CD4-positive, CD25-positive, alpha-beta regulatory T cell (primary cell): ENCODE results near the gene H6PD. TPM values are rescaled to one million over a fixed set of nuclear protein-coding genes. Genes with fewer than 3 reads are reported as not detected.

Experiments
- ATAC-seq, 2 donors: fragments of 150-1000 bp; cut with Tn5 transposase; one replicate each; pipeline ENCODE4 v1.10.0; 2021; ENCODE audit warnings: low read depth in 2 of 2, moderate number of reproducible peaks in 2 of 2, moderate library complexity in 1 of 2
- DNase-seq, 3 donors: peaks; one replicate each; pipeline versions ENCODE4 v3.0.0 to v3.0.0-alpha.2; 2012 to 2022; ENCODE audit warnings: mixed read lengths in 1 of 3
- H3K27ac ChIP-seq: one replicate; pipeline ENCODE4 v1.7.0; 2013; ENCODE audit warnings: mild to moderate bottlenecking, low read length; ENCODE audit not compliant: insufficient read depth, poor library complexity, severe bottlenecking
- H3K27me3 ChIP-seq: one replicate; pipeline ENCODE4 v1.7.0; 2013; ENCODE audit warnings: low read length; ENCODE audit not compliant: control insufficient read depth, insufficient read depth
- H3K36me3 ChIP-seq: one replicate; pipeline ENCODE4 v1.7.0; 2013; ENCODE audit warnings: mild to moderate bottlenecking, low read length, moderate library complexity; ENCODE audit not compliant: control insufficient read depth, insufficient read depth
- H3K4me1 ChIP-seq: 2 replicates; pipeline ENCODE4 v1.7.0; 2013; ENCODE audit warnings: mild to moderate bottlenecking, low read length; ENCODE audit not compliant: insufficient read depth, control insufficient read depth, poor library complexity, severe bottlenecking
- H3K4me3 ChIP-seq: one replicate; pipeline ENCODE4 v1.7.0; 2013; ENCODE audit warnings: low read depth, mild to moderate bottlenecking, low read length, moderate library complexity
- H3K9me3 ChIP-seq, 2 experiments: 1 replicate in 1 of 2; 2 replicates in 1 of 2; pipeline ENCODE4 v1.7.0; 2013; ENCODE audit warnings: low read length in 2 of 2, mild to moderate bottlenecking in 1 of 2, moderate library complexity in 1 of 2; ENCODE audit not compliant: control insufficient read depth in 2 of 2
- H3K27ac Mint-ChIP-seq, 3 donors: one replicate each; pipeline ENCODE4 v1.8.0; 2020 to 2022; ENCODE audit warnings: mild to moderate bottlenecking in 3 of 3, mixed read lengths in 3 of 3, moderate library complexity in 2 of 3
- H3K27me3 Mint-ChIP-seq: one replicate; pipeline ENCODE4 v1.8.0; 2022; ENCODE audit warnings: mild to moderate bottlenecking, mixed read lengths
- H3K36me3 Mint-ChIP-seq: one replicate; pipeline ENCODE4 v1.8.0; 2020; ENCODE audit warnings: mixed read lengths
- H3K4me1 Mint-ChIP-seq, 4 donors: one replicate each; pipeline ENCODE4 v1.8.0; 2020 to 2022; ENCODE audit warnings: mixed read lengths in 4 of 4, mild to moderate bottlenecking in 1 of 4
- H3K4me3 Mint-ChIP-seq, 4 donors: one replicate each; pipeline ENCODE4 v1.8.0; 2020 to 2022; ENCODE audit warnings: mild to moderate bottlenecking in 4 of 4, mixed read lengths in 4 of 4, moderate library complexity in 3 of 4
- H3K9me3 Mint-ChIP-seq, 7 donors: one replicate each; pipeline ENCODE4 v1.8.0; 2020 to 2022; ENCODE audit warnings: mixed read lengths in 7 of 7, mild to moderate bottlenecking in 3 of 7, moderate library complexity in 2 of 7
- polyA plus RNA-seq, 4 donors: library from polyadenylated mRNA; unstranded; fragments of 300-500 nt; fragmentation: Illumina TruSeq; gene quantifications; one replicate each; pipeline ENCODE4 v1.2.3, GENCODE V29; 2021
- total RNA-seq: library from RNA; stranded (reverse); gene quantifications from one replicate; pipeline ENCODE4 v1.2.3, GENCODE V29; 2022

H6PD gene
- total and polyA plus RNA-seq, 5 donors from 2014 or later = 7.8 to 19.4 (median 8.9) TPM

GRCh38 chr1:9286556-9286955 lies 52.0 kb downstream of the H6PD start:
- Mint-ChIP-seq H3K36me3 (peaks cover 4% of the 10 kb centered on the region), H3K4me3 (peak overlapping the region in 1 of 4 donors; percentile 66), H3K27ac (no peak overlapping the region), H3K4me1 (peaks cover 16 to 61% (median 33%) of the 10 kb centered on the region in 4 donors), H3K27me3 (no peaks in the 10 kb centered on the region), H3K9me3 (peaks cover 3 to 21% (median 5%) of the 10 kb centered on the region in 7 donors)
- H3K9me3 ChIP-seq = peaks cover 9 to 10% of the 10 kb centered on the region in 2 experiments
- DNase-seq = peak in 1 of 3 donors; percentile 69
- peaks cover 43% of the 10 kb centered on the region for H3K4me1 ChIP-seq
- no peaks in the 10 kb centered on the region for H3K27me3 ChIP-seq
- no peak overlapping the region for H3K4me3 ChIP-seq
- no peaks in the 10 kb centered on the region for H3K36me3 ChIP-seq
- H3K27ac ChIP-seq = no peak overlapping the region
- ATAC-seq = no peak

- H3K36me3 Mint-ChIP-seq = peaks cover 4% of the 10 kb centered on the region
- peaks cover 13 to 45% (median 25%) of the 10 kb centered on the region in 4 donors for H3K4me1 Mint-ChIP-seq
- Histone ChIP-seq H3K4me1 (peaks cover 29% of the 10 kb centered on the region), H3K9me3 (peaks cover 9 to 10% of the 10 kb centered on the region in 2 experiments), H3K4me3 (no peak overlapping the region), H3K27ac (no peak overlapping the region), H3K36me3 (no peaks in the 10 kb centered on the region), H3K27me3 (no peaks in the 10 kb centered on the region)
- no peak overlapping the region for H3K27ac Mint-ChIP-seq
- peaks cover 2 to 20% (median 5%) of the 10 kb centered on the region in 7 donors for H3K9me3 Mint-ChIP-seq
- no peak for ATAC-seq
- H3K4me3 Mint-ChIP-seq = peak overlapping the region in 2 of 4 donors; percentile 1 to 51
- peak; percentile 71 to 84 (median 73) for DNase-seq
- H3K27me3 Mint-ChIP-seq = no peaks in the 10 kb centered on the region
These were observed 54.5 kb downstream of the H6PD start for GRCh38 chr1:9289090-9289534.

- peak overlapping the region in 1 of 3 donors; percentile 55 for H3K27ac Mint-ChIP-seq
- no peaks in the 10 kb centered on the region for H3K27me3 ChIP-seq
- no peaks in the 10 kb centered on the region for H3K27me3 Mint-ChIP-seq
- peaks cover 30% of the 10 kb centered on the region for H3K4me1 ChIP-seq
- ATAC-seq (peak; percentile 7 to 15), DNase-seq (peak in 1 of 3 donors; percentile 42)
- peaks cover 9 to 10% of the 10 kb centered on the region in 2 experiments for H3K9me3 ChIP-seq
- peaks cover 9 to 38% (median 19%) of the 10 kb centered on the region in 4 donors for H3K4me1 Mint-ChIP-seq
- H3K27ac ChIP-seq = no peak overlapping the region
- peak overlapping the region; percentile 26 for H3K4me3 ChIP-seq
- H3K9me3 Mint-ChIP-seq = peaks cover 2 to 15% (median 5%) of the 10 kb centered on the region in 7 donors
- no peaks in the 10 kb centered on the region for H3K36me3 ChIP-seq
- peak overlapping the region; percentile 21 to 71 (median 50) for H3K4me3 Mint-ChIP-seq
- H3K36me3 Mint-ChIP-seq = peaks cover 4% of the 10 kb centered on the region
These were observed 55.3 kb downstream of the H6PD start for GRCh38 chr1:9289711-9290485.

GRCh38 chr1:9291914-9292360 lies 57.4 kb downstream of the H6PD start:
- H3K4me3 Mint-ChIP-seq = peak overlapping the region; percentile 51 to 87 (median 81)
- no peaks in the 10 kb centered on the region for H3K27me3 ChIP-seq
- no peak overlapping the region for H3K4me3 ChIP-seq
- no peak for DNase-seq
- peaks cover 0 to 8% (median 4%) of the 10 kb centered on the region in 7 donors for H3K9me3 Mint-ChIP-seq
- H3K27ac ChIP-seq = no peak overlapping the region
- peaks cover 10% of the 10 kb centered on the region for H3K36me3 Mint-ChIP-seq
- peaks cover 36% of the 10 kb centered on the region for H3K4me1 ChIP-seq
- peak overlapping the region; percentile 20 to 84 (median 71) for H3K27ac Mint-ChIP-seq
- ATAC-seq = no peak
- no peaks in the 10 kb centered on the region for H3K36me3 ChIP-seq
- peaks cover 9 to 10% of the 10 kb centered on the region in 2 experiments for H3K9me3 ChIP-seq
- H3K4me1 Mint-ChIP-seq = peaks cover 13 to 37% (median 21%) of the 10 kb centered on the region in 4 donors
- H3K27me3 Mint-ChIP-seq = no peaks in the 10 kb centered on the region

GRCh38 chr1:9292361-9293240 lies 58.0 kb downstream of the H6PD start, which contains the start of gene SPSB1:
Gene SPSB1, plus strand, starts transcription at chr1:9292894. Its CDS starts 62,998 bp downstream, at chr1:9355892.
- peak; percentile 58 to 82 (median 63) for DNase-seq
- H3K9me3 ChIP-seq = peaks cover 9 to 10% of the 10 kb centered on the region in 2 experiments
- no peaks in the 10 kb centered on the region for H3K27me3 Mint-ChIP-seq
- no peaks in the 10 kb centered on the region for H3K27me3 ChIP-seq
- peak within 1 kb of the TSS; percentile 95 for H3K4me3 ChIP-seq
- peaks cover 10% of the 10 kb centered on the region for H3K36me3 Mint-ChIP-seq
- ATAC-seq = peak; percentile 56 to 58
- peaks cover 0 to 6% (median 3%) of the 10 kb centered on the region in 7 donors for H3K9me3 Mint-ChIP-seq
- H3K36me3 ChIP-seq = no peaks in the 10 kb centered on the region
- H3K27ac ChIP-seq = peak within 1 kb of the TSS; percentile 36
- H3K4me3 Mint-ChIP-seq = peak within 1 kb of the TSS; percentile 51 to 87 (median 81)
- peaks cover 13 to 41% (median 24%) of the 10 kb centered on the region in 4 donors for H3K4me1 Mint-ChIP-seq
- peak within 1 kb of the TSS; percentile 48 to 84 (median 71) for H3K27ac Mint-ChIP-seq
- H3K4me1 ChIP-seq = peaks cover 36% of the 10 kb centered on the region

GRCh38 chr1:9293241-9293532 lies 58.6 kb downstream of the H6PD start:
- Histone ChIP-seq H3K36me3 (no peaks in the 10 kb centered on the region), H3K9me3 (peaks cover 4 to 7% of the 10 kb centered on the region in 2 experiments), H3K4me1 (peaks cover 36% of the 10 kb centered on the region), H3K27me3 (no peaks in the 10 kb centered on the region), H3K4me3 (no peak overlapping the region), H3K27ac (peak overlapping the region; percentile 36)
- Mint-ChIP-seq H3K4me3 (no peak overlapping the region), H3K9me3 (peaks cover 0 to 5% (median 3%) of the 10 kb centered on the region in 7 donors), H3K27ac (no peak overlapping the region), H3K4me1 (peaks cover 13 to 41% (median 25%) of the 10 kb centered on the region in 4 donors), H3K36me3 (peaks cover 10% of the 10 kb centered on the region), H3K27me3 (no peaks in the 10 kb centered on the region)
- DNase-seq (no peak), ATAC-seq (no peak)
